NT2/D1 (cell line): Measurements from ENCODE around the gene CAB39.
"Not testable (repeated sequence)": the region's sequence is repeated elsewhere in the genome, so short reads cannot be mapped to it uniquely, and the experiment has no call there.

ENCODE experiments used
- DNase-seq: peaks from one replicate; pipeline ENCODE4 v3.0.0-alpha.2; 2011; ENCODE audit warnings: low read depth, low spot score
- H3K27me3 ChIP-seq: 2 replicates; pipeline ENCODE4 v1.6.0; 2011; ENCODE audit warnings: mild to moderate bottlenecking; ENCODE audit not compliant: insufficient read length, insufficient read depth
- H3K36me3 ChIP-seq: 2 replicates; pipeline ENCODE4 v1.6.1; 2011; ENCODE audit warnings: mild to moderate bottlenecking, low read length, mixed read lengths; ENCODE audit not compliant: insufficient read depth, insufficient read length
- H3K4me1 ChIP-seq: 2 replicates; pipeline ENCODE4 v1.5.1; 2011; ENCODE audit not compliant: insufficient read depth, insufficient read length
- H3K4me3 ChIP-seq: 2 replicates; pipeline ENCODE4 v1.5.1; 2011; ENCODE audit warnings: low read depth; ENCODE audit not compliant: insufficient read length
- H3K9ac ChIP-seq: 2 replicates; pipeline ENCODE4 v1.6.0; 2011; ENCODE audit warnings: low read depth; ENCODE audit not compliant: insufficient read length
- H3K9me3 ChIP-seq: 2 replicates; pipeline ENCODE4 v1.5.1; 2011; ENCODE audit warnings: mild to moderate bottlenecking, low read length; ENCODE audit not compliant: insufficient read depth
- SUZ12 ChIP-seq: IDR thresholded peaks from 2 replicates; pipeline ENCODE4 v1.6.1; 2011; ENCODE audit not compliant: insufficient read length, insufficient read depth; ENCODE audit errors: extremely low read depth
- YY1 ChIP-seq: IDR thresholded peaks from 2 replicates; pipeline ENCODE4 v1.6.1; 2011; ENCODE audit not compliant: insufficient read length, insufficient read depth
- ZNF274 ChIP-seq: IDR thresholded peaks from 2 replicates; pipeline ENCODE4 v1.6.1; 2011; ENCODE audit warnings: mild to moderate bottlenecking, low read depth, low read length

The CAB39 gene

GRCh38 chr2:230695551-230695950, 17.1 kb upstream of the CAB39 start:
- DNase-seq, result no peak

GRCh38 chr2:230696670-230697069, 16.0 kb upstream of the CAB39 start:
- Histone ChIP-seq H3K4me3 (no peak overlapping the region), H3K36me3 (no peaks in the 10 kb centered on the region), H3K9ac (no peak overlapping the region), H3K27me3 (no peaks in the 10 kb centered on the region), H3K4me1 (no peaks in the 10 kb centered on the region), H3K9me3 (no peaks in the 10 kb centered on the region)
- DNase-seq, result no peak
- TF ChIP-seq SUZ12, result no peak
- no peak for TF ChIP-seq ZNF274
- TF ChIP-seq YY1, result no peak

More at GRCh38 chr2:230695551-230695950, 17.1 kb upstream of the CAB39 start:
- no peaks in the 10 kb centered on the region for H3K36me3 ChIP-seq
- H3K9me3 ChIP-seq, result no peaks in the 10 kb centered on the region
- H3K9ac ChIP-seq, result no peak overlapping the region
- peaks cover 7% of the 10 kb centered on the region for H3K4me1 ChIP-seq
- no peaks in the 10 kb centered on the region for H3K27me3 ChIP-seq
- TF ChIP-seq SUZ12 (no peak), YY1 (no peak), ZNF274 (no peak)
- H3K4me3 ChIP-seq, result no peak overlapping the region

GRCh38 chr2:230697676-230698075, 15.0 kb upstream of the CAB39 start:
- Histone ChIP-seq H3K36me3 (no peaks in the 10 kb centered on the region), H3K9me3 (no peaks in the 10 kb centered on the region), H3K27me3 (no peaks in the 10 kb centered on the region), H3K4me3 (no peak overlapping the region), H3K9ac (no peak overlapping the region), H3K4me1 (no peaks in the 10 kb centered on the region)
- no peak for TF ChIP-seq SUZ12
- DNase-seq, result no peak

GRCh38 chr2:230698753-230699152, 13.9 kb upstream of the CAB39 start:
- not testable (repeated sequence) for DNase-seq, H3K27me3 ChIP-seq, H3K36me3 ChIP-seq, H3K9ac ChIP-seq, H3K4me3 ChIP-seq, H3K9me3 ChIP-seq, H3K4me1 ChIP-seq

GRCh38 chr2:230700447-230700846, 12.2 kb upstream of the CAB39 start:
- no peak for TF ChIP-seq YY1
- H3K4me1 ChIP-seq, result no peaks in the 10 kb centered on the region
- H3K27me3 ChIP-seq, result no peaks in the 10 kb centered on the region
- no peaks in the 10 kb centered on the region for H3K9me3 ChIP-seq
- no peak overlapping the region for H3K4me3 ChIP-seq
- DNase-seq, result no peak
- H3K9ac ChIP-seq, result no peak overlapping the region
- no peaks in the 10 kb centered on the region for H3K36me3 ChIP-seq

GRCh38 chr2:230701308-230701707, 11.3 kb upstream of the CAB39 start:
- no peak for TF ChIP-seq SUZ12
- no peak for TF ChIP-seq YY1
- no peak for TF ChIP-seq ZNF274
- DNase-seq, result no peak
- Histone ChIP-seq H3K36me3 (no peaks in the 10 kb centered on the region), H3K9ac (no peak overlapping the region), H3K4me1 (no peaks in the 10 kb centered on the region), H3K4me3 (no peak overlapping the region), H3K27me3 (no peaks in the 10 kb centered on the region), H3K9me3 (no peaks in the 10 kb centered on the region)

GRCh38 chr2:230702457-230702856, 10.2 kb upstream of the CAB39 start:
- H3K9me3 ChIP-seq, DNase-seq, H3K9ac ChIP-seq, H3K4me1 ChIP-seq, H3K4me3 ChIP-seq, H3K36me3 ChIP-seq, H3K27me3 ChIP-seq: not testable (repeated sequence)

GRCh38 chr2:230703514-230703913, 9.1 kb upstream of the CAB39 start:
- no peak for TF ChIP-seq YY1
- no peak for TF ChIP-seq ZNF274
- no peak for TF ChIP-seq SUZ12
- H3K27me3 ChIP-seq, result no peaks in the 10 kb centered on the region

More at GRCh38 chr2:230703514-230703913, 9.1 kb upstream of the CAB39 start:
- Histone ChIP-seq H3K4me1 (no peaks in the 10 kb centered on the region), H3K9me3 (no peaks in the 10 kb centered on the region), H3K36me3 (no peaks in the 10 kb centered on the region), H3K4me3 (no peak overlapping the region), H3K9ac (no peak overlapping the region)
- DNase-seq, result no peak
